ENCODE results near the gene C2orf49.

Gene C2orf49

DNA sequence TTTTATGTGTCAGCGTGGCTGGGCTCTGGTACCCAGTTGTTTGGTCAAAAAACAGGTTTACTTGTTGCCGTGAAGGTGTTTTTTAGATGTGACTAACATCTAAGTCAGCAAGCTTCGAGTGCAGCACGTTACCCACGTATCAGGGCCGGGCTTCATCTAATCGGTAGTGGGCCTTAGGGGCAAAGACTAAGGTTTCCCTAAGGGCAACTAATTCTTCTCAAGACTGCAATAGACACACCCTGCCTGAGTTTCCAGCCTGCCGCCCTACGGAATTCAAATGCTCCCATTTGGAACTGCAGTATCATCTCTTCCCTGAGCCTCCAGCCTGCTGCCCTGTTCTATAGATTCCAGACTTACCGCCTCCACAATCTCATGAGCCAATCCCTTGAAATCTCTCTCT lies 33.8 kb downstream of the C2orf49 start:
- no peak for DNase-seq (ENCODE audit: extremely low read depth, low read depth)
- no peak for TF ChIP-seq CTCF (IDR thresholded peaks at IDR 0.05; ENCODE audit: low read depth, low read length)

DNA sequence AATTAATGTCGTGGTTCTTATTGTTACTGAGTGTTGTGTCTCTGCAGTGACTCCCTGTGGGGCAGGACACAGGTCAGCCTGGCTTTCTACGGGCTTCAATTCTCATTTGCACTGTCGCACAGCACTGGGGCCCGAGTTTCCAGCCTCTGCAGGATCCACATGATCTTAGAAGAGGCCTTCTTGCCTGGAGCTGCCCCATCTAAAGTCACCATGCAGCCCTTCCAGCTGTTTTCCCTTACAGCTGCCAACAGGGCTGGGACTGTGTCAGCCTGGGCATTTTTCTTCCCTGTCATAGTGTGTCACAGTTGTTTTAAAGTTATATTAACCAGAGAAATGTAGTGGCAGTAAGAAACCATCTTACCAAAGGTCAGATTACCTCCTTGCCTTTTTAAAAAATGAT lies 34.5 kb downstream of the C2orf49 start:
- no peak for DNase-seq (ENCODE audit: extremely low read depth, low read depth)
- TF ChIP-seq CTCF (IDR thresholded peaks at IDR 0.05; ENCODE audit: low read depth, low read length) = no peak

- no peak for DNase-seq (ENCODE audit: extremely low read depth, low read depth)
- no peak for TF ChIP-seq CTCF (IDR thresholded peaks at IDR 0.05; ENCODE audit: low read depth, low read length)
Measured at GRCh38 chr2:105373344-105373781, 36.0 kb downstream of the C2orf49 start.

DNA sequence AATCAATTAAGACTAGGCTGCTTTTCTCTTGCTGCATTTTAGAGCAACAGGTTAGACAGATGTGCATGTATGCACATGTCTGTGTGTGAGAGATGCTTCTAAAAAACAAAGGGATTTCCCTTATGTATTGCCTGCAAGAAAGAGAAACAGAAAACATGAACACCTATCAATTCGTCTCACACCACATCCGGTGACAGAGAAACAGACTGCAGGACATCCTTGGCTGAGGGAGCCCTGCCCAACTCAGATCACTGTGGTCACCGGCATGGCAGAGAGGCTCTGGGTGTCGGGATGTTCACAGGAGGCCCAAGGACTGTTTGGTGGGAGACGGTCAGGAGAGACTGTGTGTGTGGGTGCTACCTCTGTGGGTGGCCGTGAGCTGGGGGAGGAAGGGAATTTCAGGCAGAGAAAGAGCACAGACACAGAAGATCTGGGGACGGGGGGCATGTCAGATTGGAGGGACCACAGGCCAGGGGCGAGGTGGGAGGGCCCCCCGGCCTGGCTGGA lies 36.6 kb downstream of the C2orf49 start:
- no peak for TF ChIP-seq CTCF (IDR thresholded peaks at IDR 0.05; ENCODE audit: low read depth, low read length)
- no peak for DNase-seq (ENCODE audit: extremely low read depth, low read depth)

- no peak for DNase-seq (ENCODE audit: extremely low read depth, low read depth)
- TF ChIP-seq CTCF (IDR thresholded peaks at IDR 0.05; ENCODE audit: low read depth, low read length) = no peak
Measured at GRCh38 chr2:105375001-105375561, 37.7 kb downstream of the C2orf49 start.

GRCh38 chr2:105376010-105376409 lies 38.7 kb downstream of the C2orf49 start:
- TF ChIP-seq CTCF (IDR thresholded peaks at IDR 0.05; ENCODE audit: low read depth, low read length) = no peak
- DNase-seq (ENCODE audit: extremely low read depth, low read depth) = no peak

DNA sequence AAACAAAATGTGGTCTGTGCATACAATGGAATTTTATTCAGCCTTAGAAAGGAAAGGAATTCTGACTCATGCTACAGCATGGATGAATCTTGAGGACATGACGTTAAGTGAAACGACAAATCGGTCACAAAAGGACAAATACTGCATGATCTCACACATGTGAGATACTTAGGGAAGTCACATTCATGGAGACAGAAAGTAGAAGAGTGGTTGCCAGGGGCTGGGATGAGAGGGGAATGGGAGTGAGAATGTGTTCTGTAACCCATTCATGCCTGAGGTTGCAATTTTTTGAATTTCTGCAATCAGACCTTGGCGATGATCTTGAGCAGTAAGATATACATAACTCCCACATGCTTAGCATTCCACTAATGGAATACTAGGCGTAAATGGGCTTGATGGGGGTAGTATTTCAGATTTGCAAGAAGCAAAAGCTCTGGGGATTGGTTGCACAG lies 39.5 kb downstream of the C2orf49 start:
- no peak for TF ChIP-seq CTCF (IDR thresholded peaks at IDR 0.05; ENCODE audit: low read depth, low read length)
- DNase-seq (ENCODE audit: extremely low read depth, low read depth) = no peak

All from AG09319 (cell line).